HG02870 (cell line): ENCODE measurements around the gene ZNF618.
"Not testable (repeated sequence)": the region's sequence is repeated elsewhere in the genome, so short reads cannot be mapped to it uniquely, and the experiment has no call there.

Experiments
- ATAC-seq: cut with Tn5 transposase; IDR thresholded peaks from one replicate; pipeline ENCODE4 v1.9.1; 2021; ENCODE audit warnings: mild to moderate bottlenecking, moderate library complexity; ENCODE audit not compliant: unreplicated experiment

Gene ZNF618

DNA sequence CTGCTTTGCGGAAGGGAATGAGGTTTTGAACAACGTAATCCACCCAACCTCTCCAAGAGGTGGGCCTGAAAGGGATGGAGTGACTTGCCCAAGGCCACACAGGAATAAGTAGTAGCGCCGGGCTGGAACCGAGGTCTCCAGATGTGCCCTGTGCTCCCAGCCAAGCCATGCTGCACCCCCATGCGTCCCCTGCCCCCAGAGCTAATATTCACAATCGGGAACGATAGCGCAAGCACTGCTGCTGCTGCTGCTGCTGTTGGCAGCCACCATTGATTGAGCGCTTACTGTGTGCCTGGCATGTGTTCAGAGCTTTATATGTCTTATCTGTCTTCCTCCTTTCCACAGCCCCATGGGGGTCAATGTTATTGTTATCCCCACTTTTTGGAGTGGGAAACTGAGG, 158.1 kb downstream of the ZNF618 start:
- ATAC-seq, result no peak

DNA sequence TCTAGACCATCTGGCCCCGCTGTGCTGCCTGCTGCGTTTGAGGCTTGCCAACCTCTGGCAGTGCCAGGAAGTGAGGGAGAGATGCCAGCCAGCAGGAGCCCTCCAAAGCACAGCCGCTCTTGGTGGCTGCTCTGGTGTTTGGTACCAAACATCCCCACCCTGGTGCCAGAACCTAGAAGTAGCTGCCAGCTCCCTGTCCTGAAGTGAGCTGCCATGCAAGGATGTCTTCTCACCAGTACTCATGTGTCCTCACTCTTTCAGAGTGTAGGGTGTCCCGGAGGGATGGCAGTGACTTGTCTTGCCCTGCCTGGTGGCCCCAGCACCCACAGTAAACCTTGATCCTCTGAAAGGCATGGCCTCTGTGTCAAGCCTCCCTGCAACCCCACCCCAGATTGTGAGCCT, 158.6 kb downstream of the ZNF618 start:
- no peak for ATAC-seq

DNA sequence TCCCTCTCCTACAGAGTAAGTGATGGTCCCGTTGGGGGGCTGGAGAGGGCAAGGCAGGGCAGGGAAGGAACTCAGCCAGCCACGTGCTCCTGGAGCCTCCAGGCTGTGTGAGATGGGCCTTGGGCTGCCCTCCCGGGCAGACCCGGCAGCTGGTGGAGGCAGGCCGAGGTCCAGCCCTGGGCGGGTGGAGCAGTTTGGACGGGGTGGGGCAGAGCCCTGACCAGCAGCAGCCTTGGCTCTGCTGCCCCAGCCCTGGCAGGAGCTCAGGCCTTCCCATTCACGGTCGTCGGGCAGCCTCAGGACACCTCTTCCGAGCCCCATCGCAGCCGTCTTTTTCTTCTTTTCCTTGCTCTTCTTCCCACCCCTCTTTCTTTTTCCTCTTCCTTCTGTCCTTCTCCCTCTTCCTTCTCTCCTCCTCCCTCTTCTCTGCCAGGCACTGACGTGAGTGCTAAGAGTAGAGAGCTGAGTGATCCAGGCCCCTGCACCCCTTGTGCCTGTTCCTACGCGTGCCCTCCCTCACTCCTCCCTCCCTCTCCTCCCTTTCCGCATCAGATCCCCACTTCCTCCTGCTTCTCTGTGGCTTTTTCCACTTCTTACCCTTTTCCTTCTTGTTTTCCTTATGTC, 159.2 kb downstream of the ZNF618 start:
- no peak for ATAC-seq

DNA sequence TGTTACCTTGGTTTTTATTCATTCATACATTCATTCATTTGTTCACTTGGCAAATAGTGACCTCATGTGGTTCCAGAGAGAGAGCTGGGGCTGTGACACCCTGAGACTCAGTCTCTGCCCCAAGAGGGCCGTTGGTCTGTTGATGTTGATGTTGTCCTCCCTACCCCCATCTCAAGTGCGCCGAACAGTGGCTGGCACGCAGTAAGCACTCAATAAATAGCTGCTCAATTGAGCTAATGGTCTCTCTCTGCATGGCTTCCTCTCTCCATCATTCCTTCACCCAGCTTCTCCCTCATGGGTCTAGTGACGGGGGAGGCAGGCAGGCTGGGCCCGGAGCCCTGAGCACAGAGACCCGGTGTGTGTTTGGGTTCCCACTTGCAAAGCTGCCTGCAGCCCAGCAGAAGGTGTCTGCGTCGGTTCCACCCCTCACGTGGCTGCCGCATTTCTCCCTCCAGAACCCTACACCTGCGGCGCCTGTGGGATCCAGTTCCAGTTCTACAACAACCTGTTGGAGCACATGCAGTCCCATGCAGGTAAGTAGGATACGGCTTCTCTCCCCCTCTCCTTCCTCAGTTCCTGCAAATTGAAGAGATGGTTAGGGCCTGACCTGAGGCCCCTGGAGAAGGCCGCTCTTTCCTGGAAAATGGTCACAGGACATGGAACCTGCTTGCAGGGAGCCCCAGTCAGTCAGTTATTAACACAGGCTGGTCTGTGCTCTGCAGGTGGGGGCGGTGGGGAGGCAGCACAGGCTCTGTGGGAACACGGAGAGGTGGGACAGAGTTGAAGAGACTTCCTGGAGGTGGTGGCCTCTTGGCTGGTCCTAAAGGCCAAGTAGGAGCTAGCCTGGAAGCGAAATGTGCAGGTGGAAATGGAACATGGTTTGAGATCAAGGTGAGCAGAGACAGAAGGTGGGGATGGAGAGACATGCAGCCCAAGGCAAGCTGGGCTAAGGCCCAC, 160.0 kb downstream of the ZNF618 start:
- no peak for ATAC-seq

DNA sequence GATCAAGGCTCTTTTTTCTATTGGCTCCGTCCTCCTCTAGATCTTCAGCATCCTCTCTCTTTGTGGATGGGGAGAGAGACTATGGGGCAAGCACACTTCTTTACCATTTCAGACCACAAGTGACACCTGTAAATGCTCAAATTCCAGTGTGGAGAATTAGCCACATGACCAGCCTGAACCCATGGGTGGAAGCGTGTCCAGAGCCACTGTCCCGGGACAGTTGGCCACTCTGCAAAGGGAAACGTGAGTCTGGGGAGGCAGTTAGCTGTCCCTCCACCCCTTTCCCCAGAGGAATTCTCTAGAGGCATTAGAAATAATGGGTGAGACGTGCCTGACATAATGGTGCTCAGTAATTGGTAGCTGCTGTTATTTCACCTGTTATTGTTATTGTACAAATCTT, 161.1 kb downstream of the ZNF618 start:
- ATAC-seq, result no peak

DNA sequence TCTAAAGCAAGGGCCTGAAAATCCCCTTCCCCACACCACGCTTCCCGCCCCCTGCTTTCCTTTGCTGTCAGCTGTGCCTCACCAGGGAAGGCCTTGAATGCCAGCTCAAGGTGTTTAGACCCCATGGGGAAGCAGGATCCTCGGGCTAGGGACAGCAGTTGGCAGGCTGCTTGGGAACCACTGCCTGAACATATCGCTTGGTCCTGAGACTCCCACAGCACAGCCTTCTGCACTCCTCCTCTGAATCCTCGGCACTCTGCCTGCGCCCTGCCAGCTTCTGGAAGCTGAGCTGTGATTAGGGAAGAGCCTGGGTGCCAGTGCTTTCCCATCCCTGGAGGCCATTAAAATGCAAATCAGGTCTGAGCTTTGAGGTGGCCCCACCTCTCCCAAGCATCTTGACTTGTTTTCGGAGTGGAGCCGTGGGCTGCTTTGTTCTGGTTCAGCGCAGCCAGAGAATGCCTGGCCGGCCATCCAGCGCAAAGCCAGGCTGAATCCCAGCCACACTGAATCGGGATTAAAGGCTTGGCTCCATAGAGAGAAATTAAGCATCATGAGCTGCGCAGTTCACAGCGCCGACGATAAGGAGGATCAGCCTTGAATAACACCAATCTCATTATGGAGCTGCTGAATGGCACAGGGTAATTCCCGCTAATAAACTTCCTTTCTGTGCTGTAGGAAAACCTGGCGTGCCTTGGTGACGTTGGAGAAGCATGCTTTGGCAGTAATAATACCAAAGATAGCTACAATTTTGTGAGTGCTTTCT, 162.0 kb downstream of the ZNF618 start:
- no peak for ATAC-seq

DNA sequence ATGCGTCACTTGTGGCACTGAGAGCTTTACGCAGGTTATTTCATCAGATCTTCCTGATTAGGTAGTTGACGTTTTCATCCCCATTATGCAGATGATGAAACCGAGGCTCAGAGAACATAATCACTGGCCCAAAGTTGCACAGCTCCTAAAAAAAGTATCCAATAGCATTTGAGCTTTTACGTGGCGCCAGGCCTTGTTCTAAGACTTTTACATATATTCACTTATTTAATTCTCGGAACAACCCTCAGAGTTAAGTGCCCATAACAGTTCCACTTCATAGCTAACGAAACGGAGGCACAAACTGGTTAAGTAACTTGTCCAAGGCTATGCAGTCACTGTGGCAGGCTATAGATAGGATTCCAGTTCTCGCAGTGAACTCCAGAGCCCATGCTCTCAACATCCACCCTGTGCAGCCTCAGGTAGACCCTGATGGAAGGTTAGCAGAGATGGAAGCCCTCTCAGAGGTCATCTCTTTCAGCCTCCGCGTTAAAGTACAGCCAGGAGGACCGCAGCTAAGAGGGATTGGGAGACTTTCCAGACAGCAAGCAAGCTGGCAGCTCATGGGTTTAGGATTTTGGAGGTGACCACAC, 162.7 kb downstream of the ZNF618 start:
- ATAC-seq, result no peak

DNA sequence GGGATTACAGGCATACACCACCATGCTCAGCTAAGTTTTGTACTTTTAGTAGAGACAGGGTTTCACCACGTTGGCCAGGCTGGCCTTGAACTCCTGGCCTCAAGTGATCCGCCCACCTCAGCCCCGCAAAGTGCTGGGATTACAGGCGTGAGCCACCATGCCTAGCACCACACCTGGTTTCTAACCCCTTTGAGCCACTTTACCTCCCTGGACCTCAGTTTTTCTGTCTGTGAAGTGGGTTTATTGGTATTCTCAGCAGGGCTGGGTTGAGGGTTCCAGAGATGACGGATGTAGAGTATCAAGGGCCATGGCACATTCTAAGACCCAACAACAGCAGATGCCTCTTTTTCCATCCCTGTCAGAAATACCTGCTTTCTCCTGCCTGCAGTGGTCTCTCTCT, 163.4 kb downstream of the ZNF618 start:
- ATAC-seq, result no peak

DNA sequence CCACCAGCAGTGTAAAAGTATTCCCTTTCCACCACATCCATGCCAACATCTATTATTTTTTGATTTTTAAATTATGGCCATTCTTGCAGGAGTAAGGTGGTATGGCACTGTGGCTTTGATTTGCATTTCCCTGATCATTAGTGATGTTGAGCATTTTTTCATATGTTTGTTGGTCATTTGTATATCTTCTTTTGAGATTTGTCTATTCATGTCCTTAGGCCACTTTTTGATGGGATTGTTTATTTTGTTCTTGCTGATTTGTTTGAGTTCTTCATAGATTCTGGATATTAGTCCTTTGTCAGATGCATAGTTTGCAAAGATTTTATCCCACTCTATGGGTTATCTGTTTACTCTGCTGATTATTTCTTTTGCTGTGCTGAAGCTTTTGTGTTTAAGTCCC, 167.6 kb downstream of the ZNF618 start:
- ATAC-seq, result not testable (repeated sequence)

DNA sequence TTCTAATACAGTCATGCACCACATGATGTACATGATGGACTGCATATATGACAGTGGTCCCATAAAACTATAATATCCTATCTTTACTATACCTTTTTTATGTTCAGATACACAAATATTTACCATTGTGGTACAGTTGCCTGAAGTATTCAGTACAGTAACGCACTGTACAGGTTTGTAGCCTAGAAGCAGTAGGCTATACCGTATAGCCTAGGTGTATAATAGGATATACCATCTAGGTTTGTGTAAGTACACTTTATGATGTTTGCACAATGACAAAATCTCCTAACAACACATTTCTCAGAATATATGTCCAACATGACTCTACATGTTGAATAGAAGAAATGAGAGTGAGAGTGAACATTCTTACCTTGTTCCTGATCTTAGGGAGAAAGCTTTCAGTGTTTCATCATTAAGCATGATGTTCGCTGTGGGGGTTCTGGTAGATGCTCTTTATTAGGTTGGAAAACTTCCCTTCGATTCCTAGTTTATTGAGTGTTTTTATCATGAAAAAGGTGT, 170.2 kb downstream of the ZNF618 start:
- no peak for ATAC-seq

DNA sequence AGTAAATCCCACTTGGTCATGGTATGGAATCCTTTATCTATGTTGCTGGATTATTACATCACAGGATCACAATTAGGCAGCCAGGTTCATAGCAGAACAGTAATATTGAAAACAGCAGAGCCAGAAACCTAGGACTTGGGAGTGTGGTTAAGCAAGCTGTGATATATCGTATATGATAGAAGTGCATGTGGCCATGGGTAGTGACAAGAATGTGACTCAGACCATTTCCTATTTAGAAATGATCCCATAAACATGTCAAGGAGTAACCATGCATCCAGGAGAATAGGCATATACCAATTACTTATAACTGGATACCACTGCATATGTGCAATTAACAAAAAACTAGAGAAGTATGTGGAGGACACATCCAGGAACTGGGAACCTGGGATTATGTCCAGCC, 170.8 kb downstream of the ZNF618 start:
- ATAC-seq, result no peak

DNA sequence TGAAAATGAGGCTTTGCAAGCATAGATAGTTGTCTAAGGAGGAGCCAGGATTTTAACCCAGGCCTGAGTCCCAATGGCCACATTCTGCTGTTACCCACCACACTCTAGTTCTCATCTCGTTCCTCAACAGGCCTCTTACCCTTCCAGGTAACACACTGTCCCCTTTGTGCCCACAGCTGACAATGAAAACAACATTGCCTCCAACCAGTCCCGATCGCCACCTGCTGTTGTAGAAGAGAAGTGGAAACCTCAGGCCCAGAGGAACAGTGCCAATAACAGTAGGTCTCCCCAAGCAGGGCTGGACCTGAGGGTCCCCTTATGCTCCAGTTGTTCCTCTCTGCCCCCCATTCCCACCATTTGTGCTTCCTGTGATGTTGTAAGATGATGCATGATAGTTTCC, 171.6 kb downstream of the ZNF618 start:
- no peak for ATAC-seq

DNA sequence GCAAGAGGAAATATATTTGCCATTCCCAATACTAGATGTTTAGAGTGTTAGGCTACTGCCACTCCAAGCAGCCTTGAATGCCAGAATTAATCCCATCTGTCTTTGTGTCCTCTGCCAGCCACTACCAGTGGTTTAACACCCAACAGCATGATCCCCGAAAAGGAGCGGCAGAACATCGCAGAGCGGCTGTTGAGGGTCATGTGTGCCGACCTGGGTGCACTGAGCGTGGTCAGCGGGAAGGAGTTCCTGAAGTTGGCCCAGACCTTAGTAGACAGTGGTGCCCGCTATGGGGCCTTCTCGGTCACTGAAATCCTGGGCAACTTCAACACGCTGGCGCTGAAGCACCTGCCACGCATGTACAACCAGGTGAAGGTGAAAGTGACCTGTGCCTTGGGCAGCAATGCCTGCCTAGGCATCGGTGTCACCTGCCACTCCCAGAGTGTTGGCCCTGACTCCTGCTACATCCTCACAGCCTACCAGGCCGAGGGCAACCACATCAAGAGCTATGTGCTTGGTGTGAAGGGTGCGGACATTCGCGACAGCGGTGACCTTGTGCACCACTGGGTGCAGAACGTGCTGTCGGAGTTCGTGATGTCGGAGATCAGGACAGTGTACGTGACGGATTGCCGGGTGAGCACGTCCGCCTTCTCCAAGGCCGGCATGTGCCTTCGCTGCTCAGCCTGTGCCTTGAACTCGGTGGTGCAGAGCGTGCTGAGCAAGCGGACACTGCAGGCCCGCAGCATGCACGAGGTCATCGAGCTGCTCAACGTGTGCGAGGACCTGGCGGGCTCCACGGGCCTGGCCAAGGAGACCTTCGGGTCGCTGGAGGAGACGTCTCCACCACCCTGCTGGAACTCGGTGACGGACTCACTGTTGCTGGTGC, 172.7 kb downstream of the ZNF618 start:
- no peak for ATAC-seq

DNA sequence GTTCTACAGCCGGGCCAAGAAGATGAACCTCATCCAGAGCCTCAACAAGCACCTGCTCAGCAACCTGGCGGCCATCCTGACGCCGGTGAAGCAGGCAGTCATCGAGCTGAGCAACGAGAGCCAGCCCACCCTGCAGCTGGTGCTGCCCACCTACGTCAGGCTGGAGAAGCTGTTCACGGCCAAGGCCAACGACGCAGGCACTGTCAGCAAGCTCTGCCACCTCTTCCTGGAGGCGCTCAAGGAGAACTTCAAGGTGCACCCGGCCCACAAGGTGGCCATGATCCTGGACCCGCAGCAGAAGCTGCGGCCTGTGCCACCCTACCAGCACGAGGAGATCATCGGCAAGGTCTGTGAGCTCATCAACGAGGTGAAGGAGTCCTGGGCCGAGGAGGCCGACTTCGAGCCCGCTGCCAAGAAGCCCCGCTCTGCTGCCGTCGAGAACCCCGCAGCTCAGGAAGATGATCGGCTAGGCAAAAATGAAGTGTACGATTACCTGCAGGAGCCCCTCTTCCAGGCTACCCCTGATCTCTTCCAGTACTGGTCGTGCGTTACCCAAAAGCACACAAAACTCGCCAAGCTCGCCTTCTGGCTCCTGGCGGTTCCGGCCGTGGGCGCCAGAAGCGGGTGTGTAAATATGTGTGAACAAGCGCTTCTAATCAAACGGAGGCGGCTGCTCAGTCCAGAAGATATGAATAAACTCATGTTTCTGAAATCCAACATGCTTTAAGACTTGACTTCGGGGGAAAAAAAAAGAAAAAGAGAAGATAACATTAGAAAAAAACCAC, 173.5 kb downstream of the ZNF618 start:
- ATAC-seq, result no peak

DNA sequence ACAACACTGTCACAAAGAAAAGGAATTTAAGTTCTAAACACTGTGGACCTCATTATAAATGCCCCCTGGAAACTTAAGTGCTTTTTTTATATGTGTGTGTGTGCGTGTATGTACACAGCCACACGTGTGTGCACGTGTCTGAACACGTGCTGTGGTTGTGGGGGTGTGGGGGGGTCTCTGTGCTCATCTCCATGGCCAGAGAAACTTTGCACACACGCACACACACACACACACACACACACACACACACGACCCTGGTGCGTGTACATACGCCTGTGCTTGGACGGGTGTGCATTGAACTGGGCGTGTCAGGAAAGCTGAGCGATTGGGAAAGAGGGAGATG, 174.1 kb downstream of the ZNF618 start:
- no peak for ATAC-seq

DNA sequence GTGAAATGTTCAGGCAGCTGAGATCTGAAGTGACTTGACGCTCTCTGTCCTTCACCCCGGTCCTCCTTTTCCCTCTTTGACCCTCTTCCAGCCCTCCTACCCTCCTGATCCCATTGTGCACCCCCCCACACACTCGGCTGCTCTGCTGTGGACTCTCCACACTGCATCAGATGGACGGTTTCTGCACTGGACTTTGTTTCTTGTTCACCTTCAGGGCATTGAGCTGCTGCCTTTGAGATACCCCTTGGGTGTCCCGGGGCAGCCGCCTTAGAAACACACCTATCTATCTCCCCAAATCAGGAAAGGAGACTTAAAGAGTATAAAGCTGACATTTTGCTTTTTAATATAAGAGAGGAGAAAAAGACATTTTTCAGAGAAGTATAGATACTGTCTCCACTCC, 174.5 kb downstream of the ZNF618 start:
- no peak for ATAC-seq

DNA sequence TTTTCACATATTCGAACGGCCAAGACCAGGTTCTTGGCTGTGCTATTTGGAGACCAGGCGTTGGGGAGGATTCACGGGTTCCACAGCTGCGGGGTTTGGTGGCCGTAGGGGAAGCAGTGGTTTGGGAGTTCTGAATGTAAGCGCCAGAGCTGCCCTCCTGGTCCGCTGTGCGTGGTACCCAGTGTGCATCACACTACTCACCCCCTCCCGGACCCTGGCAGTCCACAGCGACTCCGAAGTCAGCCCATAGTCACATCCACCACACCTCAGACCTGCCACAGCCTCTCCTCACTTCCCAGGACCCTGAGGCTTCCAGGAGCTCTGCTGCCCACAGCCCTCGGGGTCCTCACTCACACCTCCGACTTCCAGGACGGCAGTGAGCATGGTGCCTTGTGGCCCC, 175.2 kb downstream of the ZNF618 start:
- no peak for ATAC-seq

DNA sequence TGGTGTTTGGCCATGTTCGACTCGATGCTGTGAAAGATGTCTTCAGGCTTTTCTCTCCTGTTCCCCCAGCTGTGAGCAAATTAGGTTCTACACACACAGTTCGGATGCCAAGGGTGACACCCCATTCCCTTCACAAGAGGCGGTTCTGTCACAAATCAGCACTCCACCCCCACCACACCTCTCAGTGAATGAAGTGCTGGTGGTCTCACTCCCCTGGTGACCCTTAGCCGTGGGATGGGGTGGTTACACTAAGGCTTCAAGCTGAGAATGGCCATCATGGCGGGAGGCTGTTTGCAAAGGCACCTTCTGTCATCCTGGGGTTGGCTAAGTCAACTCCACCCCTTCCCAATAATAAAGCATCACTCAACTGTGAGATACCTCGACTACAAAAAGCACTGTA, 175.6 kb downstream of the ZNF618 start:
- no peak for ATAC-seq

DNA sequence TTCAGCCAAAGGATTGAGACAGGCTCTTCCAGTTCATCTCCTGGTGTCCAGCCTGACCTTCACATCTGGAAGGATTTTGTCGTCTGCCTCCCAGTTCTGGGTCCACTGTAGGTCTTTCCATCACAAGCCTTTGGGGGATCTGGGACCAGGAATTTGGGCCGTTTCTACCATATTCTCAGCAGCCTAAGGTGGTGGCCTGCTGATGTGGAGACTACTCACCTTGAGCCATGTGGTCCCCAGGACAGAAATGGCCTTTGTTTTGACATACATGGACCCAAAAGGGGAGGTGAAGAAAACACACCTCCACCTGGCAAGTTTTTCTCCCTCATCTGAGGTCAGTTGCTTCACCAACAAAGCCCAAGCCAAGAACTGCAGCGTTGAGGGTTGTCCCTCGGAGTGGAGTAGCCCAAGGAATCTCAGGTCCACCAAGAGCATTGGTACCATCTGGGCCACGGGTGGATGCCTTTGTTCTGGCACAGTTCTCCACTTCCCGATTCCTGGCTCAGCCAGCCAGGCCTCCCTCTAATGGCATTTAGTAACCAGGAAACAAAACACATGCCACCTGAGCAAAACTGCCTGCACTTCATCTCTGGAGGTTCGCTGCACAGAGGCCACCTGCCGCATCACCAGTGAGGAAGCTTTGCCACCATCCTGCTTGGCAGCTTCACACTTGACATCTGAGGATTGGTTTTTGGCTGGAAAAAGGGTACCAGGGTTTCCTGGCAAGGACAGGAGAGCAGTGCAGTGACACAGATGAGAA, 177.3 kb downstream of the ZNF618 start:
- no peak for ATAC-seq
